HEK293 (cell line): ENCODE data around the gene TYROBP.

Source experiments
- GLI2 ChIP-seq: fragments of 450-650 bp; formaldehyde crosslinking; IDR thresholded peaks from 2 replicates; pipeline ENCODE4; 2017; ENCODE audit warnings: missing biosample characterization, missing genetic modification characterization, low read depth, borderline replicate concordance
- HOXD13 ChIP-seq: sonication (generic); formaldehyde crosslinking; IDR thresholded peaks from 2 replicates; pipeline ENCODE4 v1.8.0; 2022; ENCODE audit warnings: missing genetic modification reagents, borderline replicate concordance
- KLF8 ChIP-seq: fragments of 450-650 bp; formaldehyde crosslinking; IDR thresholded peaks from 2 replicates; pipeline ENCODE4 v1.5.1; 2016; ENCODE audit warnings: missing biosample characterization, missing genetic modification characterization
- MZF1 ChIP-seq: fragments of 450-650 bp; formaldehyde crosslinking; IDR thresholded peaks from 2 replicates; pipeline ENCODE4 v1.5.1; 2017; ENCODE audit warnings: missing biosample characterization, missing genetic modification characterization, borderline replicate concordance
- RBAK ChIP-seq: fragments of 450-650 bp; formaldehyde crosslinking; IDR thresholded peaks from 2 replicates; pipeline ENCODE4 v1.5.1; 2016; ENCODE audit warnings: missing biosample characterization, missing genetic modification characterization
- SALL2 ChIP-seq: fragments of 450-650 bp; formaldehyde crosslinking; IDR thresholded peaks from 2 replicates; pipeline ENCODE4 v1.5.0; 2017; ENCODE audit warnings: missing biosample characterization, mild to moderate bottlenecking, missing genetic modification characterization, borderline replicate concordance
- TCF7L2 ChIP-seq: IDR thresholded peaks from 2 replicates; pipeline ENCODE4 v1.6.1; 2011; ENCODE audit warnings: low read depth, mild to moderate bottlenecking, inconsistent platforms, low read length, moderate library complexity, borderline replicate concordance
- TRIM28 ChIP-seq: IDR thresholded peaks from 2 replicates; pipeline ENCODE4 v1.6.1; 2011; ENCODE audit warnings: low read length, control low read depth, borderline replicate concordance
- YY2 ChIP-seq: fragments of 450-650 bp; formaldehyde crosslinking; IDR thresholded peaks from 2 replicates; pipeline ENCODE4 v1.5.1; 2016; ENCODE audit warnings: missing biosample characterization, missing genetic modification characterization
- ZBTB1 ChIP-seq: fragments of 450-650 bp; formaldehyde crosslinking; IDR thresholded peaks from 2 replicates; pipeline ENCODE4 v1.5.1; 2016; ENCODE audit warnings: missing biosample characterization, missing genetic modification characterization
- ZBTB11 ChIP-seq: fragments of 450-650 bp; formaldehyde crosslinking; conservative IDR thresholded peaks from 2 replicates; pipeline ENCODE4 v1.5.1; 2016; ENCODE audit warnings: low read depth, missing biosample characterization, missing genetic modification characterization
- ZBTB20 ChIP-seq: fragments of 450-650 bp; formaldehyde crosslinking; IDR thresholded peaks from 2 replicates; pipeline ENCODE4 v1.5.1; 2016; ENCODE audit warnings: missing biosample characterization, missing genetic modification characterization
- ZEB2 ChIP-seq: fragments of 450-650 bp; formaldehyde crosslinking; IDR thresholded peaks from 2 replicates; pipeline ENCODE4 v1.5.1; 2016; ENCODE audit warnings: missing biosample characterization, missing genetic modification characterization
- ZNF112 ChIP-seq: fragments of 450-650 bp; formaldehyde crosslinking; IDR thresholded peaks from 2 replicates; pipeline ENCODE4 v1.5.0; 2017; ENCODE audit warnings: missing biosample characterization, missing genetic modification characterization
- ZNF140 ChIP-seq: fragments of 450-650 bp; formaldehyde crosslinking; IDR thresholded peaks from 2 replicates; pipeline ENCODE4 v1.5.1; 2016; ENCODE audit warnings: missing biosample characterization, missing genetic modification characterization
- ZNF146 ChIP-seq: fragments of 450-650 bp; formaldehyde crosslinking; IDR thresholded peaks from 2 replicates; pipeline ENCODE4 v1.5.1; 2016; ENCODE audit warnings: missing biosample characterization, missing genetic modification characterization
- ZNF202 ChIP-seq: fragments of 450-650 bp; formaldehyde crosslinking; IDR thresholded peaks from 2 replicates; pipeline ENCODE4 v1.5.1; 2016; ENCODE audit warnings: missing biosample characterization, missing genetic modification characterization, borderline replicate concordance
- ZNF324 ChIP-seq: fragments of 450-650 bp; formaldehyde crosslinking; IDR thresholded peaks from 2 replicates; pipeline ENCODE4 v1.5.1; 2016; ENCODE audit warnings: missing biosample characterization, missing genetic modification characterization
- ZNF362 ChIP-seq: fragments of 450-650 bp; formaldehyde crosslinking; IDR thresholded peaks from 2 replicates; pipeline ENCODE4 v1.5.1; 2016; ENCODE audit warnings: missing biosample characterization, missing genetic modification characterization
- ZNF37A ChIP-seq: fragments of 450-650 bp; IDR thresholded peaks from 2 replicates; pipeline ENCODE4 v1.5.1; 2018; ENCODE audit warnings: missing biosample characterization, missing genetic modification characterization
- ZNF433 ChIP-seq: fragments of 450-650 bp; formaldehyde crosslinking; IDR thresholded peaks from 2 replicates; pipeline ENCODE4 v1.5.1; 2016; ENCODE audit warnings: missing biosample characterization, missing genetic modification characterization, low read depth
- ZNF510 ChIP-seq: fragments of 450-650 bp; formaldehyde crosslinking; IDR thresholded peaks from 2 replicates; pipeline ENCODE4 v1.5.1; 2018; ENCODE audit warnings: mild to moderate bottlenecking, missing genetic modification characterization, missing biosample characterization; ENCODE audit not compliant: insufficient replicate concordance
- ZNF514 ChIP-seq: fragments of 450-650 bp; formaldehyde crosslinking; IDR thresholded peaks from 2 replicates; pipeline ENCODE4 v1.5.1; 2016; ENCODE audit warnings: missing biosample characterization, missing genetic modification characterization
- ZNF530 ChIP-seq: fragments of 450-650 bp; formaldehyde crosslinking; IDR thresholded peaks from 2 replicates; pipeline ENCODE4 v1.5.1; 2016; ENCODE audit warnings: low read depth, missing biosample characterization, missing genetic modification characterization
- ZNF560 ChIP-seq: fragments of 450-650 bp; formaldehyde crosslinking; IDR thresholded peaks from 2 replicates; pipeline ENCODE4 v1.5.1; 2017; ENCODE audit warnings: missing biosample characterization, missing genetic modification characterization, borderline replicate concordance
- ZNF561 ChIP-seq: fragments of 450-650 bp; IDR thresholded peaks from 2 replicates; pipeline ENCODE4 v1.5.1; 2018; ENCODE audit warnings: missing biosample characterization, missing genetic modification characterization, borderline replicate concordance
- TF ChIP-seq, protein P1 (sequence below): fragments of 450-650 bp; formaldehyde crosslinking; IDR thresholded peaks from 2 replicates; pipeline ENCODE4 v1.5.1; 2016; ENCODE audit warnings: missing biosample characterization, missing genetic modification characterization
- TF ChIP-seq, protein P2 (sequence below): fragments of 450-650 bp; formaldehyde crosslinking; IDR thresholded peaks from 2 replicates; pipeline ENCODE4 v1.5.1; 2016; ENCODE audit warnings: missing biosample characterization, missing genetic modification characterization, borderline replicate concordance
- TF ChIP-seq, protein P3 (sequence below): fragments of 450-650 bp; formaldehyde crosslinking; IDR thresholded peaks from 2 replicates; pipeline ENCODE4 v1.5.1; 2017; ENCODE audit warnings: missing biosample characterization, missing genetic modification characterization
- TF ChIP-seq, protein P4 (sequence below): fragments of 450-650 bp; formaldehyde crosslinking; IDR thresholded peaks from 2 replicates; pipeline ENCODE4 v1.5.1; 2017; ENCODE audit warnings: missing biosample characterization, missing genetic modification characterization

The TYROBP gene

GRCh38 chr19:35921012-35921411, 12.9 kb upstream of the TYROBP start (continued):
- TF ChIP-seq, protein P1, sequence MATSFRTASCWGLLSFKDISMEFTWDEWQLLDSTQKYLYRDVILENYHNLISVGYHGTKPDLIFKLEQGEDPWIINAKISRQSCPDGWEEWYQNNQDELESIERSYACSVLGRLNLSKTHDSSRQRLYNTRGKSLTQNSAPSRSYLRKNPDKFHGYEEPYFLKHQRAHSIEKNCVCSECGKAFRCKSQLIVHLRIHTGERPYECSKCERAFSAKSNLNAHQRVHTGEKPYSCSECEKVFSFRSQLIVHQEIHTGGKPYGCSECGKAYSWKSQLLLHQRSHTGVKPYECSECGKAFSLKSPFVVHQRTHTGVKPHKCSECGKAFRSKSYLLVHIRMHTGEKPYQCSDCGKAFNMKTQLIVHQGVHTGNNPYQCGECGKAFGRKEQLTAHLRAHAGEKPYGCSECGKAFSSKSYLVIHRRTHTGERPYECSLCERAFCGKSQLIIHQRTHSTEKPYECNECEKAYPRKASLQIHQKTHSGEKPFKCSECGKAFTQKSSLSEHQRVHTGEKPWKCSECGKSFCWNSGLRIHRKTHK = no peak
- TF ChIP-seq HOXD13 (CRISPR knock-in tag) (no peak), ZBTB20 (tag by site-specific recombination) (no peak), SALL2 (tag by site-specific recombination) (no peak), ZNF112 (tag by site-specific recombination) (no peak), TCF7L2 (no peak), GLI2 (no peak), ZNF140 (tag by site-specific recombination) (peak; percentile 91), ZNF514 (tag by site-specific recombination) (peak; percentile 97; the same call in 1 of the 2 replicates), ZBTB1 (tag by site-specific recombination) (peak; percentile 55; the same call in 1 of the 2 replicates), KLF8 (no peak), ZNF560 (0 out of 2 replicates have a peak, but pooled peaks have one; percentile 55), ZEB2 (tag by site-specific recombination) (no peak), ZNF433 (tag by site-specific recombination) (peak; percentile 98), ZNF37A (tag by site-specific recombination) (no peak), ZNF146 (no peak), ZNF202 (peak; percentile 90; the same call in 1 of the 2 replicates), ZNF362 (no peak), RBAK (peak; percentile 84; the same call in 1 of the 2 replicates), ZBTB11 (tag by site-specific recombination) (peak; percentile 72), TRIM28 (no peak), MZF1 (peak; percentile 33; the same call in 1 of the 2 replicates), ZNF324 (tag by site-specific recombination) (no peak; the same call in 1 of the 2 replicates), YY2 (tag by site-specific recombination) (no peak), ZNF530 (tag by site-specific recombination) (0 out of 2 replicates have a peak, but pooled peaks have one; percentile 66), ZNF510 (tag by site-specific recombination) (no peak), ZNF561 (tag by site-specific recombination) (no peak)
- TF ChIP-seq, protein P2, sequence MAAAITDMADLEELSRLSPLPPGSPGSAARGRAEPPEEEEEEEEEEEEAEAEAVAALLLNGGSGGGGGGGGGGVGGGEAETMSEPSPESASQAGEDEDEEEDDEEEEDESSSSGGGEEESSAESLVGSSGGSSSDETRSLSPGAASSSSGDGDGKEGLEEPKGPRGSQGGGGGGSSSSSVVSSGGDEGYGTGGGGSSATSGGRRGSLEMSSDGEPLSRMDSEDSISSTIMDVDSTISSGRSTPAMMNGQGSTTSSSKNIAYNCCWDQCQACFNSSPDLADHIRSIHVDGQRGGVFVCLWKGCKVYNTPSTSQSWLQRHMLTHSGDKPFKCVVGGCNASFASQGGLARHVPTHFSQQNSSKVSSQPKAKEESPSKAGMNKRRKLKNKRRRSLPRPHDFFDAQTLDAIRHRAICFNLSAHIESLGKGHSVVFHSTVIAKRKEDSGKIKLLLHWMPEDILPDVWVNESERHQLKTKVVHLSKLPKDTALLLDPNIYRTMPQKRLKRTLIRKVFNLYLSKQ (tag by site-specific recombination) = 0 out of 2 replicates have a peak, but pooled peaks have one; percentile 40
- TF ChIP-seq, protein P3, sequence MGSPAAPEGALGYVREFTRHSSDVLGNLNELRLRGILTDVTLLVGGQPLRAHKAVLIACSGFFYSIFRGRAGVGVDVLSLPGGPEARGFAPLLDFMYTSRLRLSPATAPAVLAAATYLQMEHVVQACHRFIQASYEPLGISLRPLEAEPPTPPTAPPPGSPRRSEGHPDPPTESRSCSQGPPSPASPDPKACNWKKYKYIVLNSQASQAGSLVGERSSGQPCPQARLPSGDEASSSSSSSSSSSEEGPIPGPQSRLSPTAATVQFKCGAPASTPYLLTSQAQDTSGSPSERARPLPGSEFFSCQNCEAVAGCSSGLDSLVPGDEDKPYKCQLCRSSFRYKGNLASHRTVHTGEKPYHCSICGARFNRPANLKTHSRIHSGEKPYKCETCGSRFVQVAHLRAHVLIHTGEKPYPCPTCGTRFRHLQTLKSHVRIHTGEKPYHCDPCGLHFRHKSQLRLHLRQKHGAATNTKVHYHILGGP = no peak
- TF ChIP-seq, protein P4, sequence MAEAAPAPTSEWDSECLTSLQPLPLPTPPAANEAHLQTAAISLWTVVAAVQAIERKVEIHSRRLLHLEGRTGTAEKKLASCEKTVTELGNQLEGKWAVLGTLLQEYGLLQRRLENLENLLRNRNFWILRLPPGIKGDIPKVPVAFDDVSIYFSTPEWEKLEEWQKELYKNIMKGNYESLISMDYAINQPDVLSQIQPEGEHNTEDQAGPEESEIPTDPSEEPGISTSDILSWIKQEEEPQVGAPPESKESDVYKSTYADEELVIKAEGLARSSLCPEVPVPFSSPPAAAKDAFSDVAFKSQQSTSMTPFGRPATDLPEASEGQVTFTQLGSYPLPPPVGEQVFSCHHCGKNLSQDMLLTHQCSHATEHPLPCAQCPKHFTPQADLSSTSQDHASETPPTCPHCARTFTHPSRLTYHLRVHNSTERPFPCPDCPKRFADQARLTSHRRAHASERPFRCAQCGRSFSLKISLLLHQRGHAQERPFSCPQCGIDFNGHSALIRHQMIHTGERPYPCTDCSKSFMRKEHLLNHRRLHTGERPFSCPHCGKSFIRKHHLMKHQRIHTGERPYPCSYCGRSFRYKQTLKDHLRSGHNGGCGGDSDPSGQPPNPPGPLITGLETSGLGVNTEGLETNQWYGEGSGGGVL (tag by site-specific recombination) = no peak
